Measurements from ENCODE around the gene FARP1.
A peak's percentile ranks its signal among the peaks of the same experiment; 100 is the strongest.
"Not testable (repeated sequence)": the region's sequence is repeated elsewhere in the genome, so short reads cannot be mapped to it uniquely, and the experiment has no call there.

The FARP1 gene

GRCh38 chr13:98405107-98405571 is 262.2 kb downstream of the FARP1 start:
- H3K9me3 ChIP-seq (ENCODE audit: insufficient read depth, low read depth, low read length), result no peaks in the 10 kb centered on the region
- peaks cover 15% of the 10 kb centered on the region for H3K36me3 ChIP-seq (ENCODE audit: insufficient read depth, low read length)
- peaks cover 13% of the 10 kb centered on the region; the same call in 1 of the 2 replicates for H3K4me1 ChIP-seq (ENCODE audit: insufficient read depth, low read length)
- peak overlapping the region; percentile 3; the same call in 1 of the 2 replicates for H3K27ac ChIP-seq (ENCODE audit: low read depth, low read length)
- no peak overlapping the region for H3K9ac ChIP-seq (ENCODE audit: low read depth, low read length)
- peak overlapping the region; percentile 6; the same call in 1 of the 2 replicates for H3K4me3 ChIP-seq (ENCODE audit: low read length)
- no peaks in the 10 kb centered on the region for H3K27me3 ChIP-seq (ENCODE audit: insufficient read depth, low read length)
- WGBS, result 40% methylated on average over 7 of the region's 7 CpGs

GRCh38 chr13:98405690-98406344 is 262.9 kb downstream of the FARP1 start:
- Histone ChIP-seq H3K9me3 (ENCODE audit: insufficient read depth, low read depth, low read length) (no peaks in the 10 kb centered on the region), H3K36me3 (ENCODE audit: insufficient read depth, low read length) (peaks cover 21% of the 10 kb centered on the region), H3K27ac (ENCODE audit: low read depth, low read length) (no peak overlapping the region), H3K9ac (ENCODE audit: low read depth, low read length) (no peak overlapping the region), H3K27me3 (ENCODE audit: insufficient read depth, low read length) (no peaks in the 10 kb centered on the region), H3K4me3 (ENCODE audit: low read length) (no peak overlapping the region), H3K4me1 (ENCODE audit: insufficient read depth, low read length) (peaks cover 13% of the 10 kb centered on the region; the same call in 1 of the 2 replicates)
- WGBS, result 90% methylated on average over 8 of the region's 8 CpGs

- H3K9me3 ChIP-seq (ENCODE audit: insufficient read depth, low read depth, low read length), result no peaks in the 10 kb centered on the region
- H3K9ac ChIP-seq (ENCODE audit: low read depth, low read length), result no peak overlapping the region
- no peak overlapping the region for H3K4me3 ChIP-seq (ENCODE audit: low read length)
- WGBS, result 92% methylated on average over 9 of the region's 9 CpGs
- H3K27me3 ChIP-seq (ENCODE audit: insufficient read depth, low read length), result no peaks in the 10 kb centered on the region
- no peak overlapping the region for H3K27ac ChIP-seq (ENCODE audit: low read depth, low read length)
- H3K36me3 ChIP-seq (ENCODE audit: insufficient read depth, low read length), result peaks cover 26% of the 10 kb centered on the region
- H3K4me1 ChIP-seq (ENCODE audit: insufficient read depth, low read length), result peaks cover 13% of the 10 kb centered on the region; the same call in 1 of the 2 replicates
Observed at GRCh38 chr13:98406427-98406826, 263.5 kb downstream of the FARP1 start.

- 95% methylated on average over 9 of the region's 9 CpGs for WGBS
- H3K9me3 ChIP-seq (ENCODE audit: insufficient read depth, low read depth, low read length), result no peaks in the 10 kb centered on the region
- H3K4me1 ChIP-seq (ENCODE audit: insufficient read depth, low read length), result peaks cover 13% of the 10 kb centered on the region; the same call in 1 of the 2 replicates
- H3K4me3 ChIP-seq (ENCODE audit: low read length), result no peak overlapping the region
- H3K27ac ChIP-seq (ENCODE audit: low read depth, low read length), result no peak overlapping the region
- no peak overlapping the region for H3K9ac ChIP-seq (ENCODE audit: low read depth, low read length)
- no peaks in the 10 kb centered on the region for H3K27me3 ChIP-seq (ENCODE audit: insufficient read depth, low read length)
- peaks cover 32% of the 10 kb centered on the region for H3K36me3 ChIP-seq (ENCODE audit: insufficient read depth, low read length)
Observed at GRCh38 chr13:98406971-98407370, 264.1 kb downstream of the FARP1 start.

- Histone ChIP-seq H3K9me3 (ENCODE audit: insufficient read depth, low read depth, low read length) (no peaks in the 10 kb centered on the region), H3K27me3 (ENCODE audit: insufficient read depth, low read length) (no peaks in the 10 kb centered on the region), H3K36me3 (ENCODE audit: insufficient read depth, low read length) (peaks cover 38% of the 10 kb centered on the region), H3K4me1 (ENCODE audit: insufficient read depth, low read length) (peaks cover 13% of the 10 kb centered on the region; the same call in 1 of the 2 replicates), H3K9ac (ENCODE audit: low read depth, low read length) (no peak overlapping the region), H3K27ac (ENCODE audit: low read depth, low read length) (no peak overlapping the region), H3K4me3 (ENCODE audit: low read length) (no peak overlapping the region)
- 93% methylated on average over 4 of the region's 4 CpGs for WGBS
Observed at GRCh38 chr13:98407575-98407974, 264.7 kb downstream of the FARP1 start.

GRCh38 chr13:98409281-98409680 is 266.4 kb downstream of the FARP1 start:
- Histone ChIP-seq H3K27me3 (ENCODE audit: insufficient read depth, low read length) (no peaks in the 10 kb centered on the region), H3K4me3 (ENCODE audit: low read length) (no peak overlapping the region), H3K36me3 (ENCODE audit: insufficient read depth, low read length) (peaks cover 39% of the 10 kb centered on the region), H3K9me3 (ENCODE audit: insufficient read depth, low read depth, low read length) (no peaks in the 10 kb centered on the region), H3K4me1 (ENCODE audit: insufficient read depth, low read length) (peaks cover 13% of the 10 kb centered on the region; the same call in 1 of the 2 replicates), H3K9ac (ENCODE audit: low read depth, low read length) (no peak overlapping the region), H3K27ac (ENCODE audit: low read depth, low read length) (no peak overlapping the region)
- WGBS, result 96% methylated on average over 12 of the region's 13 CpGs

- Histone ChIP-seq H3K4me3 (ENCODE audit: low read length) (no peak overlapping the region), H3K27ac (ENCODE audit: low read depth, low read length) (no peak overlapping the region), H3K9me3 (ENCODE audit: insufficient read depth, low read depth, low read length) (no peaks in the 10 kb centered on the region), H3K4me1 (ENCODE audit: insufficient read depth, low read length) (0 out of 2 replicates have a peak, but pooled peaks cover under 1% of the 10 kb centered on the region), H3K27me3 (ENCODE audit: insufficient read depth, low read length) (no peaks in the 10 kb centered on the region), H3K9ac (ENCODE audit: low read depth, low read length) (no peak overlapping the region), H3K36me3 (ENCODE audit: insufficient read depth, low read length) (peaks cover 49% of the 10 kb centered on the region)
- WGBS, result 93% methylated on average over 11 of the region's 11 CpGs
Observed at GRCh38 chr13:98410612-98411011, 267.7 kb downstream of the FARP1 start.

GRCh38 chr13:98411013-98411412 is 268.1 kb downstream of the FARP1 start:
- H3K27ac ChIP-seq (ENCODE audit: low read depth, low read length), result no peak overlapping the region
- no peak overlapping the region for H3K4me3 ChIP-seq (ENCODE audit: low read length)
- H3K9me3 ChIP-seq (ENCODE audit: insufficient read depth, low read depth, low read length), result no peaks in the 10 kb centered on the region
- WGBS, result 97% methylated on average over 5 of the region's 5 CpGs
- no peaks in the 10 kb centered on the region for H3K27me3 ChIP-seq (ENCODE audit: insufficient read depth, low read length)
- H3K4me1 ChIP-seq (ENCODE audit: insufficient read depth, low read length), result no peaks in the 10 kb centered on the region
- H3K36me3 ChIP-seq (ENCODE audit: insufficient read depth, low read length), result peaks cover 50% of the 10 kb centered on the region
- no peak overlapping the region for H3K9ac ChIP-seq (ENCODE audit: low read depth, low read length)

- Histone ChIP-seq H3K9me3 (ENCODE audit: insufficient read depth, low read depth, low read length) (no peaks in the 10 kb centered on the region), H3K36me3 (ENCODE audit: insufficient read depth, low read length) (peaks cover 52% of the 10 kb centered on the region), H3K27me3 (ENCODE audit: insufficient read depth, low read length) (no peaks in the 10 kb centered on the region), H3K27ac (ENCODE audit: low read depth, low read length) (no peak overlapping the region), H3K9ac (ENCODE audit: low read depth, low read length) (no peak overlapping the region), H3K4me3 (ENCODE audit: low read length) (no peak overlapping the region), H3K4me1 (ENCODE audit: insufficient read depth, low read length) (no peaks in the 10 kb centered on the region)
- 93% methylated on average over 16 of the region's 16 CpGs for WGBS
Observed at GRCh38 chr13:98411617-98412265, 268.8 kb downstream of the FARP1 start.

GRCh38 chr13:98413278-98413677 is 270.4 kb downstream of the FARP1 start:
- 95% methylated on average over 3 of the region's 3 CpGs for WGBS
- H3K9ac ChIP-seq (ENCODE audit: low read depth, low read length); H3K4me3 ChIP-seq (ENCODE audit: low read length); H3K27ac ChIP-seq (ENCODE audit: low read depth, low read length); H3K9me3 ChIP-seq (ENCODE audit: insufficient read depth, low read depth, low read length); H3K4me1 ChIP-seq (ENCODE audit: insufficient read depth, low read length); H3K27me3 ChIP-seq (ENCODE audit: insufficient read depth, low read length): not testable (repeated sequence)
- H3K36me3 ChIP-seq (ENCODE audit: insufficient read depth, low read length), result peaks cover 55% of the 10 kb centered on the region

- no peaks in the 10 kb centered on the region for H3K4me1 ChIP-seq (ENCODE audit: insufficient read depth, low read length)
- peaks cover 60% of the 10 kb centered on the region for H3K36me3 ChIP-seq (ENCODE audit: insufficient read depth, low read length)
- no peak overlapping the region for H3K27ac ChIP-seq (ENCODE audit: low read depth, low read length)
- H3K9me3 ChIP-seq (ENCODE audit: insufficient read depth, low read depth, low read length), result no peaks in the 10 kb centered on the region
- H3K27me3 ChIP-seq (ENCODE audit: insufficient read depth, low read length), result no peaks in the 10 kb centered on the region
- H3K9ac ChIP-seq (ENCODE audit: low read depth, low read length), result no peak overlapping the region
- no peak overlapping the region for H3K4me3 ChIP-seq (ENCODE audit: low read length)
- 94% methylated on average over 7 of the region's 7 CpGs for WGBS
Observed at GRCh38 chr13:98413796-98414195, 270.9 kb downstream of the FARP1 start.

All from HUES64 (cell line).